K562 (cell line): ENCODE measurements around the gene RNF123. TPM values are rescaled to one million over a fixed set of nuclear protein-coding genes. Genes with fewer than 3 reads are reported as not detected.
A peak's percentile ranks its signal among the peaks of the same experiment; 100 is the strongest.

ENCODE experiments used
- ARID2 ChIP-seq: fragments of 450-650 bp; IDR thresholded peaks from 2 replicates; pipeline ENCODE4 v1.6.1; 2017; ENCODE audit warnings: antibody characterized with exemption, mild to moderate bottlenecking
- ATF1 ChIP-seq, 2 experiments: fragments of 450-650 bp in 1 of 2; IDR thresholded peaks; 2 replicates each; pipeline ENCODE4 v1.6.1; 2016; ENCODE audit warnings: missing compliant biosample characterization in 1 of 2, missing genetic modification characterization in 1 of 2
- CREB1 ChIP-seq, 2 experiments: sonication (generic) in 1 of 2; formaldehyde crosslinking in 1 of 2; IDR thresholded peaks; 2 replicates each; pipeline versions ENCODE4 v1.6.1 to v1.8.0; 2012 to 2022; ENCODE audit warnings: inconsistent platforms in 1 of 2, mild to moderate bottlenecking in 1 of 2, missing genetic modification reagents in 1 of 2, moderate library complexity in 1 of 2
- DACH1 ChIP-seq: fragments of 450-650 bp; IDR thresholded peaks from 2 replicates; pipeline ENCODE4 v1.6.1; 2018; ENCODE audit not compliant: partially characterized antibody
- DNMT1 ChIP-seq: fragments of 450-650 bp; IDR thresholded peaks from 2 replicates; pipeline ENCODE4 v1.6.1; 2016; ENCODE audit warnings: antibody characterized with exemption, mild to moderate bottlenecking
- ELF1 ChIP-seq: fragments of 200-800 bp; sonication (Bioruptor generic); IDR thresholded peaks from 2 replicates; pipeline ENCODE4 v1.6.1; 2016; ENCODE audit warnings: missing genetic modification characterization, missing compliant biosample characterization
- FIP1L1 ChIP-seq: fragments of 200-400 bp; formaldehyde crosslinking; IDR thresholded peaks from 2 replicates; pipeline ENCODE4 v1.6.1; 2018; ENCODE audit warnings: mild to moderate bottlenecking, low read depth, low read length; ENCODE audit not compliant: poor library complexity, severe bottlenecking
- HDAC2 ChIP-seq: fragments of 450-650 bp; IDR thresholded peaks from 2 replicates; pipeline ENCODE4 v1.6.1; 2016; ENCODE audit warnings: mild to moderate bottlenecking
- L3MBTL2 ChIP-seq: fragments of 450-650 bp; IDR thresholded peaks from 2 replicates; pipeline ENCODE4 v1.6.1; 2016; ENCODE audit warnings: mild to moderate bottlenecking, moderate library complexity
- MCM2 ChIP-seq: fragments of 450-650 bp; IDR thresholded peaks from 2 replicates; pipeline ENCODE4 v1.6.1; 2017; ENCODE audit warnings: low read depth, mild to moderate bottlenecking
- MCM7 ChIP-seq, 2 experiments: fragments of 450-650 bp; IDR thresholded peaks; 2 replicates each; pipeline ENCODE4 v1.6.1; 2016 to 2018
- MTA1 ChIP-seq: fragments of 450-650 bp; IDR thresholded peaks from 2 replicates; pipeline ENCODE4 v1.6.1; 2017; ENCODE audit warnings: borderline replicate concordance
- NR2C2 ChIP-seq, 2 experiments: fragments of 200-800 bp in 1 of 2; sonication (Bioruptor generic) in 1 of 2; sonication (generic) in 1 of 2; formaldehyde crosslinking in 1 of 2; IDR thresholded peaks; 2 replicates each; pipeline versions ENCODE4 v1.6.1 to v1.8.0; 2016 to 2022; ENCODE audit warnings: mild to moderate bottlenecking in 1 of 2, missing compliant biosample characterization in 1 of 2, missing genetic modification characterization in 1 of 2, missing genetic modification reagents in 1 of 2
- PCBP2 ChIP-seq: fragments of 200-400 bp; formaldehyde crosslinking; IDR thresholded peaks from 2 replicates; pipeline ENCODE4 v1.6.1; 2018; ENCODE audit warnings: low read length, low read depth, mild to moderate bottlenecking, moderate library complexity; ENCODE audit not compliant: poor library complexity, severe bottlenecking
- PHF20 ChIP-seq: fragments of 450-650 bp; IDR thresholded peaks from 2 replicates; pipeline ENCODE4 v1.6.1; 2018; ENCODE audit not compliant: partially characterized antibody
- POLR2B ChIP-seq: fragments of 450-650 bp; IDR thresholded peaks from 2 replicates; pipeline ENCODE4 v1.6.1; 2018; ENCODE audit warnings: low read depth; ENCODE audit not compliant: partially characterized antibody
- SLC30A9 ChIP-seq: fragments of 250-450 bp; sonication (Bioruptor Pico); IDR thresholded peaks from 2 replicates; pipeline ENCODE4 v1.8.0; 2022; ENCODE audit warnings: mild to moderate bottlenecking, moderate library complexity
- SP2 ChIP-seq: IDR thresholded peaks from 2 replicates; pipeline ENCODE4 v1.6.1; 2011; ENCODE audit warnings: mild to moderate bottlenecking, low read depth, low read length, moderate library complexity; ENCODE audit not compliant: poor library complexity, severe bottlenecking; ENCODE audit errors: extremely low read depth
- SPI1 ChIP-seq: IDR thresholded peaks from 2 replicates; pipeline ENCODE4 v1.6.1; 2011; ENCODE audit warnings: low read depth, low read length, control low read depth, borderline replicate concordance
- SUPT5H ChIP-seq: fragments of 450-650 bp; IDR thresholded peaks from 2 replicates; pipeline ENCODE4 v1.6.1; 2016
- TRIM24 ChIP-seq, 2 experiments: fragments of 450-650 bp; IDR thresholded peaks; 2 replicates each; pipeline ENCODE4 v1.6.1; 2016
- ZBTB7A ChIP-seq: IDR thresholded peaks from 2 replicates; pipeline ENCODE4 v1.6.1; 2011; ENCODE audit warnings: low read depth, mild to moderate bottlenecking, low read length, moderate library complexity, borderline replicate concordance; ENCODE audit not compliant: control insufficient read depth
- ZNF212 ChIP-seq: fragments of 450-650 bp; formaldehyde crosslinking; IDR thresholded peaks from 2 replicates; pipeline ENCODE4 v1.4.0; 2020; ENCODE audit warnings: mild to moderate bottlenecking
- polyA plus RNA-seq, 8 experiments: library from polyadenylated mRNA; depleted of rRNA in 4 of 8; stranded (reverse) in 5 of 8; unstranded in 3 of 8; fragments of >200 nt; fragmentation: Nextera tagmentation in 2 of 8; fragmentation: Illumina TruSeq in 1 of 8; extraction: Ambion mirVana in 2 of 8; extraction: Trizol in 1 of 8; gene quantifications; 2 replicates each; pipeline versions ENCODE4 v1.2.1 to v1.2.3, GENCODE V29; 2011 to 2014; ENCODE audit warnings: inconsistent platforms in 1 of 8, missing spikeins in 1 of 8
- total RNA-seq, 7 experiments: library from RNA; depleted of rRNA in 6 of 7; stranded (reverse); fragments of >200 nt in 6 of 7; fragmentation: Illumina TruSeq in 2 of 7; extraction: Trizol in 2 of 7; gene quantifications; 2 replicates each; pipeline versions ENCODE4 v1.2.1 to v1.2.3, GENCODE V29; 2011 to 2021; ENCODE audit warnings: low replicate concordance in 1 of 7
- TF ChIP-seq, protein P1 (sequence below), 2 experiments: fragments of 200-800 bp in 1 of 2; sonication (Bioruptor generic) in 1 of 2; sonication (generic) in 1 of 2; formaldehyde crosslinking in 1 of 2; IDR thresholded peaks in 1 of 2; conservative IDR thresholded peaks in 1 of 2; 2 replicates each; pipeline versions ENCODE4 v1.5.0 to v1.6.1; 2016 to 2020; ENCODE audit warnings: missing compliant biosample characterization in 1 of 2, missing genetic modification characterization in 1 of 2, missing genetic modification reagents in 1 of 2
- TF ChIP-seq, protein P2 (sequence below): fragments of 450-650 bp; IDR thresholded peaks from 2 replicates; pipeline ENCODE4 v1.6.1; 2014; ENCODE audit warnings: low read depth, mild to moderate bottlenecking, moderate library complexity, borderline replicate concordance

The RNF123 gene
- total and polyA plus RNA-seq, 9 of the 15 experiments (the other 6 are each of a cell fraction or from before 2014, with no cell fraction given), result 8.7 to 53.1 (median 17.5) TPM

DNA sequence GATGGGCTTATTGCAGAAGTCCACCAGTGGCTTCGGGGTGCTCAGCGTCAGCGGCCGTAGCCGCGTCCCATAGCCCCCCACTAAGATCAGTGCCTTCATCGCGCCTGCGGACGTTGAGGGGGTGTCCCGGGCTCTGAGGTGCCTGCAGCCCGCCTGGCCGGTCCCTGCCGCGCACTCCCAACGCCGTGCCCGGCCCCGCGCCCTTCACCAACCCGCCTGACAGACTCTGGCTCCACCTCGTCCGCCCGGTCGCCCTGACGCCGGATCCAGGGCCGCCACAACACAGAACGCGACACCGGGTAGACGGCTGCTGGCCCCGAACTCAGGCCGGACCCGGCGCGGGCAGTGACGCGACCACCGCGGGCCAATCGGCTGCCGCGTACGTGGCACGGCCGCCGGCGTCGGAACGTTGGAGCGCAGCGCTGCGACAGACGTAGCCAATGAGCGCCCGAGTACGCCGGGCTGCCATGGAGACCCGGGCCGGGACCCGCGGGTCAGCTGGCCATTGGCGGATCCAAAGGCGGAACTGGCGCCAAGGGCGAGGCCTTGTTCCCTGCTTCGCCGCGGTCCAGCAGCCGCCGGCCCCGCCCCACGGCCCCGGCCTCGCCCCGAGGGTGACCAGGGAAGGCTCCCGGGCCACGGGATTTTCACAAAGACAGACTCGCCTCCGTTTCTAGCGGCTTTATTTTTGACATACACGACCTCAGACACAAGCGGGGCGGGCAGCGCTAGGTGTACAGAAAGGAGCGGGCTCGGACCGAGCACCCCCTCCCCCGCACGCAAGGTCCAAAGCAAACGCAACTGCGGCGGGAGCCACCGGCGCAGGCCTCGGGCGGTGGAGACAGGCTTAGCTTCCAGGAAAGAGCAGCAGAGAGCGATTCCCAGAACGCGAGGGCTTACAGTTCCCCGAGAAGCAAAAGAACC, 34.5 kb downstream of the RNF123 start, which contains the start of gene GMPPB (continued):
- TF ChIP-seq ZNF212 (CRISPR knock-in tag), result no peak
- no peak for TF ChIP-seq NR2C2 (CRISPR knock-in tag; IDR thresholded peaks at IDR 0.05)
- peak; percentile 56; the same call in 1 of the 2 replicates for TF ChIP-seq NR2C2 (tag; IDR thresholded peaks at IDR 0.05)
- no peak for TF ChIP-seq ARID2
- TF ChIP-seq ATF1 (CRISPR knock-in tag; IDR thresholded peaks at IDR 0.05), result peak; percentile 83
- peak; percentile 98 for TF ChIP-seq ATF1 (tag; IDR thresholded peaks at IDR 0.05)
- TF ChIP-seq, protein P1, sequence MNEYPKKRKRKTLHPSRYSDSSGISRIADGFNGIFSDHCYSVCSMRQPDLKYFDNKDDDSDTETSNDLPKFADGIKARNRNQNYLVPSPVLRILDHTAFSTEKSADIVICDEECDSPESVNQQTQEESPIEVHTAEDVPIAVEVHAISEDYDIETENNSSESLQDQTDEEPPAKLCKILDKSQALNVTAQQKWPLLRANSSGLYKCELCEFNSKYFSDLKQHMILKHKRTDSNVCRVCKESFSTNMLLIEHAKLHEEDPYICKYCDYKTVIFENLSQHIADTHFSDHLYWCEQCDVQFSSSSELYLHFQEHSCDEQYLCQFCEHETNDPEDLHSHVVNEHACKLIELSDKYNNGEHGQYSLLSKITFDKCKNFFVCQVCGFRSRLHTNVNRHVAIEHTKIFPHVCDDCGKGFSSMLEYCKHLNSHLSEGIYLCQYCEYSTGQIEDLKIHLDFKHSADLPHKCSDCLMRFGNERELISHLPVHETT (CRISPR knock-in tag; conservative IDR thresholded peaks at IDR 0.05 in 1 of 2, IDR thresholded peaks at IDR 0.05 in 1 of 2), result 0 out of 4 replicates have a peak, but pooled peaks of 1 of the 2 experiments have one; percentile 33
- peak; percentile 80 for TF ChIP-seq L3MBTL2
- TF ChIP-seq DACH1, result peak; percentile 26
- TF ChIP-seq MTA1, result peak; percentile 96
- peak; percentile 84 for TF ChIP-seq PHF20
- TF ChIP-seq ZBTB7A, result peak; percentile 7; the same call in 1 of the 2 replicates
- no peak for TF ChIP-seq DNMT1
- TF ChIP-seq SP2, result peak; percentile 39
- no peak for TF ChIP-seq MCM7 (IDR thresholded peaks at IDR 0.05)
- TF ChIP-seq HDAC2, result 0 out of 2 replicates have a peak, but pooled peaks have one; percentile 20
- TF ChIP-seq CREB1 (IDR thresholded peaks at IDR 0.05), result peak; percentile 95
- TF ChIP-seq CREB1 (CRISPR knock-in tag; IDR thresholded peaks at IDR 0.05), result peak; percentile 99
- TF ChIP-seq POLR2B, result peak; percentile 61
- no peak for TF ChIP-seq TRIM24 (IDR thresholded peaks at IDR 0.05)
- TF ChIP-seq FIP1L1, result peak; percentile 56
- TF ChIP-seq, protein P2, sequence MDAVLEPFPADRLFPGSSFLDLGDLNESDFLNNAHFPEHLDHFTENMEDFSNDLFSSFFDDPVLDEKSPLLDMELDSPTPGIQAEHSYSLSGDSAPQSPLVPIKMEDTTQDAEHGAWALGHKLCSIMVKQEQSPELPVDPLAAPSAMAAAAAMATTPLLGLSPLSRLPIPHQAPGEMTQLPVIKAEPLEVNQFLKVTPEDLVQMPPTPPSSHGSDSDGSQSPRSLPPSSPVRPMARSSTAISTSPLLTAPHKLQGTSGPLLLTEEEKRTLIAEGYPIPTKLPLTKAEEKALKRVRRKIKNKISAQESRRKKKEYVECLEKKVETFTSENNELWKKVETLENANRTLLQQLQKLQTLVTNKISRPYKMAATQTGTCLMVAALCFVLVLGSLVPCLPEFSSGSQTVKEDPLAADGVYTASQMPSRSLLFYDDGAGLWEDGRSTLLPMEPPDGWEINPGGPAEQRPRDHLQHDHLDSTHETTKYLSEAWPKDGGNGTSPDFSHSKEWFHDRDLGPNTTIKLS, result peak; percentile 99
- no peak for TF ChIP-seq PCBP2
- peak; percentile 57; the same call in 1 of the 2 replicates for TF ChIP-seq ELF1 (tag)
- no peak for TF ChIP-seq MCM2
- TF ChIP-seq SLC30A9 (CRISPR knock-in tag), result no peak
- peak; percentile 73 for TF ChIP-seq SUPT5H
- peak; percentile 67; the same call in 1 of the 2 replicates for TF ChIP-seq SPI1
